Placental pericyte (primary cell): ENCODE data around the gene ZC3H12A. TPM values are rescaled to one million over a fixed set of nuclear protein-coding genes. Genes with fewer than 3 reads are reported as not detected.

Experiments
- small RNA-seq: library from RNA; depleted of rRNA; stranded (forward); fragments of <200 nt; gene quantifications from one replicate; pipeline ENCODE3, GENCODE V24; 2012; ENCODE audit warnings: low replicate concordance
- total RNA-seq: library from RNA; depleted of rRNA; stranded (reverse); fragments of >200 nt; gene quantifications from 2 replicates; pipeline ENCODE4 v1.2.3, GENCODE V29; 2012

ZC3H12A gene
- 42.7 and 50.8 TPM in 2 replicates for total RNA-seq

DNA sequence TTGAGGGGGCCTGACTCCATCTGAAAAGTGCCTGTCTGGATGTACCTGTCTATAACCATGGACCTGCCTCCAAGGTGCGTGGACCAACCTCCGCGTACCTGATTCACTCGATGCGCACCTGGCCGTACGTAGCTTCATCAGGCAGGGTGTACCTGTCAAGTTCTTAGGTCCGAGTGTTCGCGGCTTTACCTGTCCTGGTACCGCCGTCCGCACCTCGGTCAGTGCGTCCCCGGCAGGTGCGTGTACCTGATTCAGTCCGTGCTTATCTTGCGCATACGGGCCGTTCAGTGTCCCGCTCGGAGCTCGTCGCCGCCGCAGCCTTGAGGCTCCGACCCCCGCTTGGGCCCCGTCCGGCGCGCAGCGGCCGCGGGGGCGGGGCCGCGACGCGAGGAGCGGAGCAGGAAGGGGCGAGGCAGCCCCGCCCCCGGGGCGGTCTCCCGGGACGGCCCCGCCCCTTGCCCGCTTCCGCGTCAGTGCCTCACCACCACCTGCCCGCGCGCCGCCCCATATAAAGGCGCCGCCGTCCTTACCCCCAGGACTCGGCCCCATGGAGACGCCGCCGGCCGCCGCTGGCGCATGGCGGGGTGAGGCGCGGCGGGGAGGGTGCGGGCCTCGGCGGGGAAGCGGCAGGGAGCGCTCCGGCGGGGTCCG lies at the start of gene ZC3H12A:
Gene ZC3H12A (plus strand): TSS at position 535 of the 651 bp plus-strand sequence. CDS start 917 bp downstream, outside the sequence.

DNA sequence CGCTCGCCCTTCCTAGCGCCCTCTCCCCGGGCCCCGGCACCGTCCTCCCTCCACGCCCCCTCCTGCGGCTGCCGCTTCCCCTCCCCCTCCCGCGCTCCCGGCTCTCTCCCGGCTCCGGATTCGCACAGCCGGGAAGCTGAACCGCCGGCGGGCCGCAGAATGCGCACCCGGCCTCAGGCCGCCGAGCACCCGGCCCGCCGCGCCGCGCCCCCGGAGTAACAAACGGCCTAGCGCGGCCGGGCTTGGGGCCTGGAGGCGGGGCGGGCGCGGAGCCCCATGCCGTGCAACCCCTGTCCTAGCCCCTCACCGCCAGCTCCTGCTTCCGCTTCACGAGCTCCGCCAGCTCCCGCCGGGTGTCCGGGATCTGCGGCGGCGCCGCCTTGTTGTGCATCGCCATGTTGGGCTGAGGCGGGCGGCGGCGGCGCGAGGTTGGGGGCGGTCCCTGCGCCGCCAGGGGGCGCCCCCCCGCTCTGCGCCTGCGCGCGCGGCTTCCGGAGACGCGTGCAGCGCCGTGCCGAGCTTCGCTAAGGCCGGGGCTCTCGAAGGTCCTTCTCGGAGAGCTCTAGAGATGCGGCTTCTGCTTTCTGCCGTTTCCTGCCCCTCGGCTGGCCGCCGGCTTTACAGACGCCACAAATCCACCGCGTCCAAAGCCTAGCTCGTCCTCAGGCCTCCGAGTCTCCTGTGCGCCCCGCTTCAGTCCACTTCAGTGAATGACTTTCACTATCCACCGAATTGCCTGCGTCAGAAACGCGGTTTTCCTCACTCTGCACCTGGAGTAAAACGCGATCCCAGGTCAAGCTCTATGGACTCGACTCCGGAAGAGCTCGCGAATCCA lies 40.2 kb downstream of the ZC3H12A start, which contains the start of gene MEAF6:
Gene MEAF6 (minus strand): TSS at position 417 of the 835 bp plus-strand sequence. CDS start 20 bp downstream, at position 397.

Small RNA genes lying within 50 kb of the gene (small RNA-seq; reads per million reads assigned to genes)
- gene MIR5581: 0.29 reads per million

Other genes starting within 250 kb of the ZC3H12A start
- gene MEAF6, start 40.2 kb downstream of the ZC3H12A start, total RNA-seq: 49.7 and 55.4 TPM in 2 replicates
- gene SNIP1, start 79.7 kb downstream of the ZC3H12A start, total RNA-seq: 8.3 and 19.5 TPM in 2 replicates
- 4.7 and 6.3 TPM in 2 replicates for gene DNALI1, start 82.4 kb downstream of the ZC3H12A start, total RNA-seq
- gene GNL2, start 121.4 kb downstream of the ZC3H12A start, total RNA-seq: 50.8 and 88.6 TPM in 2 replicates
- gene RSPO1, start 160.3 kb downstream of the ZC3H12A start, total RNA-seq: under 0.01 TPM in 1 of 2 replicates, not detected in the other
- gene CDCA8, start 217.9 kb downstream of the ZC3H12A start, total RNA-seq: 0.44 and 34.8 TPM in 2 replicates